Measurements from ENCODE around the gene GLIS1. TPM values are rescaled to one million over a fixed set of nuclear protein-coding genes. Genes with fewer than 3 reads are reported as not detected.
"Not testable (repeated sequence)": the region's sequence is repeated elsewhere in the genome, so short reads cannot be mapped to it uniquely, and the experiment has no call there.

Gene GLIS1
- total RNA-seq, 2 donors from 2014 or later, result 2.6 TPM; not detected in 1

- Histone ChIP-seq H3K4me3 (no peak overlapping the region), H3K36me3 (no peaks in the 10 kb centered on the region), H3K27me3 (replicated peaks; ENCODE audit: insufficient read depth) (no peaks in the 10 kb centered on the region), H3K4me1 (ENCODE audit: control insufficient read depth in 1 of 2, low read depth in 2 of 2) (no peaks in the 10 kb centered on the region), H3K9me3 (no peaks in the 10 kb centered on the region), H3K27ac (no peak overlapping the region)
- TF ChIP-seq CTCF (IDR thresholded peaks at IDR 0.05), result no peak
- ATAC-seq (ENCODE audit: insufficient number of reproducible peaks, low FRiP score, low read depth), result no peak
- DNase-seq (ENCODE audit: low spot score), result no peak
Observed at GRCh38 chr1:53556657-53557227, 182.2 kb downstream of the GLIS1 start.

- not testable (repeated sequence) for H3K27ac ChIP-seq; H3K27me3 ChIP-seq (replicated peaks; ENCODE audit: insufficient read depth); DNase-seq (ENCODE audit: low spot score); H3K4me1 ChIP-seq (ENCODE audit: control insufficient read depth in 1 of 2, low read depth in 2 of 2); H3K9me3 ChIP-seq; H3K4me3 ChIP-seq; ATAC-seq (ENCODE audit: insufficient number of reproducible peaks, low FRiP score, low read depth); H3K36me3 ChIP-seq
Observed at GRCh38 chr1:53555620-53556326, 183.2 kb downstream of the GLIS1 start.

- no peak overlapping the region for H3K4me3 ChIP-seq
- DNase-seq (ENCODE audit: low spot score) (no peak), ATAC-seq (ENCODE audit: insufficient number of reproducible peaks, low FRiP score, low read depth) (no peak)
- no peaks in the 10 kb centered on the region for H3K36me3 ChIP-seq
- no peak for TF ChIP-seq CTCF (IDR thresholded peaks at IDR 0.05)
- H3K9me3 ChIP-seq, result no peaks in the 10 kb centered on the region
- H3K4me1 ChIP-seq (ENCODE audit: control insufficient read depth in 1 of 2, low read depth in 2 of 2), result no peaks in the 10 kb centered on the region
- H3K27me3 ChIP-seq (replicated peaks; ENCODE audit: insufficient read depth), result no peaks in the 10 kb centered on the region
- H3K27ac ChIP-seq, result no peak overlapping the region
Observed at GRCh38 chr1:53554592-53555305, 184.2 kb downstream of the GLIS1 start.

GRCh38 chr1:53553734-53554509, 185.0 kb downstream of the GLIS1 start:
- no peak for TF ChIP-seq CTCF (IDR thresholded peaks at IDR 0.05)
- Histone ChIP-seq H3K4me3 (no peak overlapping the region), H3K4me1 (ENCODE audit: control insufficient read depth in 1 of 2, low read depth in 2 of 2) (no peaks in the 10 kb centered on the region), H3K27me3 (replicated peaks; ENCODE audit: insufficient read depth) (no peaks in the 10 kb centered on the region), H3K27ac (no peak overlapping the region), H3K36me3 (no peaks in the 10 kb centered on the region), H3K9me3 (no peaks in the 10 kb centered on the region)
- DNase-seq (ENCODE audit: low spot score) (no peak), ATAC-seq (ENCODE audit: insufficient number of reproducible peaks, low FRiP score, low read depth) (no peak)

GRCh38 chr1:53552981-53553733, 185.8 kb downstream of the GLIS1 start:
- H3K27ac ChIP-seq, result no peak overlapping the region
- no peak overlapping the region for H3K4me3 ChIP-seq
- H3K9me3 ChIP-seq, result no peaks in the 10 kb centered on the region
- no peaks in the 10 kb centered on the region for H3K36me3 ChIP-seq
- TF ChIP-seq CTCF (IDR thresholded peaks at IDR 0.05), result no peak
- no peaks in the 10 kb centered on the region for H3K27me3 ChIP-seq (replicated peaks; ENCODE audit: insufficient read depth)
- H3K4me1 ChIP-seq (ENCODE audit: control insufficient read depth in 1 of 2, low read depth in 2 of 2), result no peaks in the 10 kb centered on the region
- DNase-seq (ENCODE audit: low spot score) (no peak), ATAC-seq (ENCODE audit: insufficient number of reproducible peaks, low FRiP score, low read depth) (no peak)

Data from thoracic aorta (tissue), 2 donors.